D721Med (cell line): ENCODE data around the gene HSD11B1.

Source experiments
- DNase-seq: peaks from one replicate; pipeline ENCODE4 v3.0.0; 2011; ENCODE audit warnings: low spot score; ENCODE audit not compliant: insufficient read length
- FAIRE-seq: peaks from 2 replicates; lab custom pipeline; 2011; peaks lifted over from hg19 to GRCh38; lab: Jason Lieb, UNC
- CTCF ChIP-seq: IDR thresholded peaks from 2 replicates; pipeline ENCODE4 v1.5.1; 2012; ENCODE audit warnings: mild to moderate bottlenecking, control low read depth; ENCODE audit not compliant: insufficient read depth; ENCODE audit errors: missing control alignments

The HSD11B1 gene

GRCh38 chr1:209704584-209704983 lies at the start of gene HSD11B1:
Gene HSD11B1 (plus strand): TSS chr1:209704846. CDS start chr1:209704943, 97 bp downstream.
- DNase-seq (no peak), FAIRE-seq (no peak)
- no peak for TF ChIP-seq CTCF

- no peak for DNase-seq
- no peak for TF ChIP-seq CTCF
- FAIRE-seq, result no peak
These were observed 49.0 kb upstream of the HSD11B1 start for GRCh38 chr1:209655411-209656231.

GRCh38 chr1:209657140-209657879 lies 47.3 kb upstream of the HSD11B1 start:
- no peak for TF ChIP-seq CTCF
- no peak for DNase-seq
- no peak for FAIRE-seq

GRCh38 chr1:209657918-209658317 lies 46.7 kb upstream of the HSD11B1 start:
- FAIRE-seq (no peak), DNase-seq (no peak)
- no peak for TF ChIP-seq CTCF

- TF ChIP-seq CTCF, result no peak
- FAIRE-seq (no peak), DNase-seq (no peak)
These were observed 44.7 kb upstream of the HSD11B1 start for GRCh38 chr1:209659909-209660308.

- no peak for DNase-seq
- TF ChIP-seq CTCF, result no peak
- FAIRE-seq, result no peak
These were observed 43.6 kb upstream of the HSD11B1 start for GRCh38 chr1:209661071-209661470.
